Measurements from ENCODE around the gene ARHGEF25. TPM values are rescaled to one million over a fixed set of nuclear protein-coding genes. Genes with fewer than 3 reads are reported as not detected.
"Not testable (repeated sequence)": the region's sequence is repeated elsewhere in the genome, so short reads cannot be mapped to it uniquely, and the experiment has no call there.

ARHGEF25 gene
- total and polyA plus RNA-seq, 2 donors (not counting 1 experiment from before 2014, with no cell fraction given) = 0.12 TPM; not detected in 1

- POLR2A ChIA-PET = no interaction called here
- intact Hi-C loops (cut with micrococcal nuclease) = no loop called here
Measured at GRCh38 chr12:57641699-57642442, 30.6 kb downstream of the ARHGEF25 start.

GRCh38 chr12:57645990-57646658 lies 34.9 kb downstream of the ARHGEF25 start:
- H3K36me3 ChIP-seq (replicated peaks in 1 of 2; ENCODE audit: control extremely low read depth in 1 of 2, control insufficient read depth in 1 of 2, extremely low read depth in 1 of 2, insufficient read depth in 2 of 2, low read length in 1 of 2); H3K4me1 Mint-ChIP-seq; H3K27me3 ChIP-seq (replicated peaks in 1 of 4; ENCODE audit: control extremely low read depth in 1 of 4, control insufficient read depth in 3 of 4, insufficient read depth in 4 of 4, low read length in 3 of 4); H3K9me3 Mint-ChIP-seq (ENCODE audit: insufficient read depth); intact Hi-C loops (cut with micrococcal nuclease); H3K4me3 ChIP-seq (ENCODE audit: control extremely low read depth in 1 of 5, extremely low read depth in 1 of 5, insufficient read depth in 1 of 5, low read depth in 2 of 5, low read length in 4 of 5); H3K4me1 ChIP-seq (ENCODE audit: control insufficient read depth in 2 of 2, insufficient read depth in 2 of 2, low read length in 2 of 2); POLR2A ChIA-PET; H3K9ac ChIP-seq (ENCODE audit: low read length); H3K4me3 Mint-ChIP-seq; H3K27ac Mint-ChIP-seq; DNase-seq; H4K20me1 ChIP-seq (ENCODE audit: control insufficient read depth, insufficient read depth, low read length, poor library complexity, severe bottlenecking); CTCF ChIA-PET; H3K4me2 ChIP-seq (replicated peaks; ENCODE audit: low read depth, low read length, poor library complexity, severe bottlenecking); ATAC-seq (ENCODE audit: low read depth); H3K79me2 ChIP-seq (ENCODE audit: control insufficient read depth, insufficient read depth, low read length); H2AFZ ChIP-seq (ENCODE audit: insufficient read depth, low read depth, low read length, poor library complexity, severe bottlenecking); H3K27ac ChIP-seq (ENCODE audit: low read length in 2 of 2): not testable (repeated sequence)
- H3K27me3 Mint-ChIP-seq = peaks cover 15% of the 10 kb centered on the region
- WGBS (ENCODE audit: insufficient coverage) = no CpG with 5 or more reads among the region's 13 CpGs
- peaks cover 0 to 11% (median 10%) of the 10 kb centered on the region in 3 donors for H3K9me3 ChIP-seq (ENCODE audit: control extremely low read depth in 1 of 3, control insufficient read depth in 2 of 3, insufficient read depth in 1 of 3, low read length in 2 of 3)

More at GRCh38 chr12:57641699-57642442, 30.6 kb downstream of the ARHGEF25 start:
- no peak overlapping the region for H3K27ac Mint-ChIP-seq
- H3K9me3 Mint-ChIP-seq (ENCODE audit: insufficient read depth) = no peaks in the 10 kb centered on the region
- peaks cover 0 to 20% (median 7%) of the 10 kb centered on the region in 4 experiments for H3K27me3 ChIP-seq (replicated peaks in 1 of 4; ENCODE audit: control extremely low read depth in 1 of 4, control insufficient read depth in 3 of 4, insufficient read depth in 4 of 4, low read length in 3 of 4)
- TF ChIP-seq EZH2 (IDR thresholded peaks at IDR 0.05; ENCODE audit: borderline replicate concordance, insufficient read depth, low read depth, low read length, poor library complexity, severe bottlenecking) (no peak), CTCF (IDR thresholded peaks at IDR 0.05) (no peak)
- DNase-seq (no peak), ATAC-seq (ENCODE audit: low read depth) (no peak)
- CTCF ChIA-PET = interaction anchor here (0.7 to 2.0 kb wide), 2 partner anchors 9 to 855 kb away, joined by 4 to 10 read pairs; partner anchors contain the start of gene B4GALNT1
- no peaks in the 10 kb centered on the region for H3K36me3 ChIP-seq (replicated peaks in 1 of 2; ENCODE audit: control extremely low read depth in 1 of 2, control insufficient read depth in 1 of 2, extremely low read depth in 1 of 2, insufficient read depth in 2 of 2, low read length in 1 of 2)
- H3K4me1 ChIP-seq (ENCODE audit: control insufficient read depth in 2 of 2, insufficient read depth in 2 of 2, low read length in 2 of 2) = no peaks in the 10 kb centered on the region
- H2AFZ ChIP-seq (ENCODE audit: insufficient read depth, low read depth, low read length, poor library complexity, severe bottlenecking) = no peak overlapping the region
- WGBS (ENCODE audit: insufficient coverage) = 60% methylated on average over 3 of the region's 5 CpGs
- no peaks in the 10 kb centered on the region for H4K20me1 ChIP-seq (ENCODE audit: control insufficient read depth, insufficient read depth, low read length, poor library complexity, severe bottlenecking)
- H3K4me2 ChIP-seq (replicated peaks; ENCODE audit: low read depth, low read length, poor library complexity, severe bottlenecking) = no peak overlapping the region
- H3K4me3 ChIP-seq (ENCODE audit: control extremely low read depth in 1 of 5, extremely low read depth in 1 of 5, insufficient read depth in 1 of 5, low read depth in 2 of 5, low read length in 4 of 5) = no peak overlapping the region
- no peak overlapping the region for H3K4me3 Mint-ChIP-seq
- H3K4me1 Mint-ChIP-seq = no peaks in the 10 kb centered on the region
- H3K9me3 ChIP-seq (ENCODE audit: control extremely low read depth in 1 of 3, control insufficient read depth in 2 of 3, insufficient read depth in 1 of 3, low read length in 2 of 3) = peaks cover 0 to 11% (median 10%) of the 10 kb centered on the region in 3 donors
- no peak overlapping the region for H3K9ac ChIP-seq (ENCODE audit: low read length)
- H3K27ac ChIP-seq (ENCODE audit: low read length in 2 of 2) = no peak overlapping the region
- peaks cover 32% of the 10 kb centered on the region for H3K27me3 Mint-ChIP-seq
- H3K79me2 ChIP-seq (ENCODE audit: control insufficient read depth, insufficient read depth, low read length) = no peaks in the 10 kb centered on the region

- H3K4me3 ChIP-seq (ENCODE audit: control extremely low read depth in 1 of 5, extremely low read depth in 1 of 5, insufficient read depth in 1 of 5, low read depth in 2 of 5, low read length in 4 of 5); H3K4me3 Mint-ChIP-seq; H3K27ac Mint-ChIP-seq; H3K79me2 ChIP-seq (ENCODE audit: control insufficient read depth, insufficient read depth, low read length); H3K4me1 Mint-ChIP-seq; DNase-seq; POLR2A ChIA-PET; H3K4me1 ChIP-seq (ENCODE audit: control insufficient read depth in 2 of 2, insufficient read depth in 2 of 2, low read length in 2 of 2); ATAC-seq (ENCODE audit: low read depth); H2AFZ ChIP-seq (ENCODE audit: insufficient read depth, low read depth, low read length, poor library complexity, severe bottlenecking); H3K36me3 ChIP-seq (replicated peaks in 1 of 2; ENCODE audit: control extremely low read depth in 1 of 2, control insufficient read depth in 1 of 2, extremely low read depth in 1 of 2, insufficient read depth in 2 of 2, low read length in 1 of 2); H3K9ac ChIP-seq (ENCODE audit: low read length); H3K9me3 Mint-ChIP-seq (ENCODE audit: insufficient read depth); H4K20me1 ChIP-seq (ENCODE audit: control insufficient read depth, insufficient read depth, low read length, poor library complexity, severe bottlenecking); intact Hi-C loops (cut with micrococcal nuclease); H3K27me3 ChIP-seq (replicated peaks in 1 of 4; ENCODE audit: control extremely low read depth in 1 of 4, control insufficient read depth in 3 of 4, insufficient read depth in 4 of 4, low read length in 3 of 4); H3K4me2 ChIP-seq (replicated peaks; ENCODE audit: low read depth, low read length, poor library complexity, severe bottlenecking); CTCF ChIA-PET; H3K27ac ChIP-seq (ENCODE audit: low read length in 2 of 2): not testable (repeated sequence)
- WGBS (ENCODE audit: insufficient coverage) = no CpG with 5 or more reads among the region's 15 CpGs
- H3K27me3 Mint-ChIP-seq = peaks cover 11% of the 10 kb centered on the region
- H3K9me3 ChIP-seq (ENCODE audit: control extremely low read depth in 1 of 3, control insufficient read depth in 2 of 3, insufficient read depth in 1 of 3, low read length in 2 of 3) = peaks cover 0 to 11% (median 10%) of the 10 kb centered on the region in 3 donors
Measured at GRCh38 chr12:57646659-57647049, 35.4 kb downstream of the ARHGEF25 start.

Measured in B cell (primary cell).